Heart right ventricle (tissue), 16 donors: Measurements from ENCODE around the gene ANKDD1A. TPM values are rescaled to one million over a fixed set of nuclear protein-coding genes. Genes with fewer than 3 reads are reported as not detected.

Source experiments
- ATAC-seq, 8 donors: fragments of 200-7000 bp; cut with Tn5 transposase; one replicate each; pipeline ENCODE4 v1.9.1; 2020; ENCODE audit warnings: mild to moderate bottlenecking in 8 of 8, moderate library complexity in 8 of 8, moderate number of reproducible peaks in 1 of 8
- DNase-seq, 2 donors: peaks; one replicate each; pipeline ENCODE4 v3.0.0-alpha.2; 2020
- H3K27ac ChIP-seq, 10 donors: fragments of 200-600 bp; sonication (generic) in 2 of 10; one replicate each; pipeline versions ENCODE4 v1.5.0 to v1.8.0; 2020 to 2022; ENCODE audit warnings: mild to moderate bottlenecking in 3 of 10
- H3K27me3 ChIP-seq, 7 donors: fragments of 200-600 bp; one replicate each; pipeline ENCODE4 v1.8.0; 2021 to 2022; ENCODE audit warnings: mild to moderate bottlenecking in 2 of 7
- H3K36me3 ChIP-seq, 9 donors: fragments of 200-600 bp; sonication (generic) in 1 of 9; one replicate each; pipeline versions ENCODE4 v1.5.0 to v1.8.0; 2020 to 2022; ENCODE audit warnings: mild to moderate bottlenecking in 2 of 9
- H3K4me1 ChIP-seq, 9 donors: fragments of 200-600 bp; sonication (generic) in 1 of 9; one replicate each; pipeline versions ENCODE4 v1.5.0 to v1.8.0; 2020 to 2022; ENCODE audit warnings: mild to moderate bottlenecking in 4 of 9
- H3K4me3 ChIP-seq, 10 donors: fragments of 200-600 bp; sonication (generic) in 2 of 10; one replicate each; pipeline versions ENCODE4 v1.5.0 to v1.8.0; 2020 to 2022; ENCODE audit warnings: mild to moderate bottlenecking in 7 of 10, moderate library complexity in 2 of 10
- H3K9me3 ChIP-seq, 11 donors: fragments of 200-600 bp in 10 of 11; sonication (generic) in 2 of 11; one replicate each; pipeline versions ENCODE4 v1.5.0 to v1.8.0; 2013 to 2022; ENCODE audit warnings: mild to moderate bottlenecking in 2 of 11, control low read depth in 1 of 11, moderate library complexity in 1 of 11
- CTCF ChIP-seq, 9 donors: fragments of 200-600 bp; sonication (generic) in 2 of 9; IDR thresholded peaks; one replicate each; pipeline versions ENCODE4 v1.5.0 to v1.8.0; 2021 to 2022; ENCODE audit warnings: antibody characterized with exemption in 9 of 9, mild to moderate bottlenecking in 5 of 9, moderate library complexity in 1 of 9
- WGBS, 2 donors: extraction: QIAGEN DNeasy Blood & Tissue Kit; methylation state at CpG; one replicate each; pipeline ENCODE4 v1.1.7; 2013; ENCODE audit warnings: inconsistent platforms in 1 of 2; 5-methylcytosine and 5-hydroxymethylcytosine counted together
- intact Hi-C, 10 donors: fragments of 100-400 bp; cut with DNase I; formaldehyde crosslinking; loops; one replicate each; pipeline versions ENCODE4 v1.11.1 to v1.14.2; 2022
- polyA plus RNA-seq, 2 donors: library from polyadenylated mRNA; stranded (reverse); fragments of 200-250 nt; gene quantifications; one replicate each; pipeline ENCODE4 v1.2.3, GENCODE V29; 2013
- total RNA-seq, 10 donors: library from RNA; stranded (reverse); fragmentation: NEBNext Ultra II Directional in 3 of 10; extraction: Animal tissue kit (Norgen Biotek cat#: 25700) in 3 of 10; gene quantifications; one replicate each; pipeline versions ENCODE4 v1.2.1 to v1.2.4, GENCODE V29; 2021 to 2023
- donor health status: Arrhythmogenic right ventricular cardiomyopathy.
- donor health status: ischemic (EF 13 %, LVEDD 7.1; RV severe dilation, severe dysfunction).
- donor health status: healthy with polysubstance abuse.
- donor health status: DM: no; HTN: yes; CAD: no.
- donor health status: DM: no; HTN: no; CAD: no.
- donor health status: ischemic (EF 25% LVEDD 6.9; RV normal size, moderate dysfunction).
- donor health status: ischemic (EF 25% LVEDD 5.7; RV mildly dilated, moderate dysfunction).
- donor health status: healthy.
- donor health status: DM: yes; HTN: yes; CAD: no.
- donor health status: Ischemic cardiomyopathy.
- donor health status: ischemic (EF 35%, LVEDD 5.7; RV mildly dilated, moderate dysfunction).
- donor health status: nonischemic (EF 11% LVEDD 7.7; RV severe dilation, severe dysfunction).
- donor health status: DM: yes; HTN: yes; CAD: no.
- donor health status: PGD.
- donor health status: ischemic (EF 29% LVEDD 5.4; RV normal size, mild dysfunction).
- donor health status: nonischemic (EF 23%, LVEDD 6.1; RV moderate dilation, normal function).

Gene ANKDD1A
- total and polyA plus RNA-seq, 12 donors, result 0.70 to 1.9 (median 1.3) TPM

- Histone ChIP-seq H3K36me3 (no peaks in the 10 kb centered on the region), H3K4me1 (peaks cover 22 to 81% (median 51%) of the 10 kb centered on the region in 9 donors), H3K4me3 (no peak overlapping the region), H3K27me3 (no peaks in the 10 kb centered on the region), H3K9me3 (peaks cover 0 to 21% (median 10%) of the 10 kb centered on the region in 11 donors), H3K27ac (peak overlapping the region in 9 of 10 donors; percentile 26 to 98 (median 87))
- intact Hi-C loops, result loop anchor here in 3 of 10 donors (5.0 kb wide), 2 partner anchors 56 to 61 kb away; partner anchors contain the start of gene PLEKHO2 (in 2 of the 3)
- no peak for TF ChIP-seq CTCF (IDR thresholded peaks at IDR 0.05)
- ATAC-seq (no peak), DNase-seq (no peak)
- 88 to 93% methylated on average over 4 of the region's 4 CpGs for whole genome bisulfite sequencing, 2 donors
Observed at GRCh38 chr15:64898406-64898805, 13.3 kb upstream of the ANKDD1A start.

GRCh38 chr15:64901141-64901540 is 10.6 kb upstream of the ANKDD1A start:
- WGBS, 2 donors, result 96 to 98% methylated on average over 5 of the region's 5 CpGs
- no peak for TF ChIP-seq CTCF (IDR thresholded peaks at IDR 0.05)
- no peak overlapping the region for H3K4me3 ChIP-seq
- no peak overlapping the region for H3K27ac ChIP-seq
- H3K27me3 ChIP-seq, result no peaks in the 10 kb centered on the region
- H3K9me3 ChIP-seq, result peaks cover 0 to 21% (median 10%) of the 10 kb centered on the region in 11 donors
- intact Hi-C loops, result loop anchor here in 1 of 10 donors (10.0 kb wide), 1 partner anchor 56 kb away; the partner anchor contains the start of gene PLEKHO2
- DNase-seq (no peak), ATAC-seq (no peak)
- H3K4me1 ChIP-seq, result peaks cover 10 to 79% (median 29%) of the 10 kb centered on the region in 9 donors
- no peaks in the 10 kb centered on the region for H3K36me3 ChIP-seq

GRCh38 chr15:64901914-64902313 is 9.8 kb upstream of the ANKDD1A start:
- no peak for ATAC-seq
- intact Hi-C loops, result loop anchor here in 1 of 10 donors (10.0 kb wide), 1 partner anchor 57 kb away; the partner anchor contains the start of gene PLEKHO2
- H3K4me1 ChIP-seq, result peaks cover 10 to 71% (median 21%) of the 10 kb centered on the region in 9 donors

GRCh38 chr15:64902863-64903262 is 8.8 kb upstream of the ANKDD1A start:
- no peak overlapping the region for H3K4me3 ChIP-seq
- intact Hi-C loops, result loop anchor here in 1 of 10 donors (10.0 kb wide), 1 partner anchor 58 kb away; the partner anchor contains the start of gene PLEKHO2
- DNase-seq (no peak), ATAC-seq (no peak)
- no peaks in the 10 kb centered on the region for H3K27me3 ChIP-seq
- H3K27ac ChIP-seq, result peak overlapping the region in 1 of 10 donors; percentile 58
- H3K36me3 ChIP-seq, result no peaks in the 10 kb centered on the region
- peaks cover 0 to 21% (median 10%) of the 10 kb centered on the region in 11 donors for H3K9me3 ChIP-seq
- peaks cover 4 to 62% (median 12%) of the 10 kb centered on the region in 9 donors for H3K4me1 ChIP-seq
- WGBS, 2 donors, result 88% methylated on average over 4 of the region's 4 CpGs
- no peak for TF ChIP-seq CTCF (IDR thresholded peaks at IDR 0.05)

More at GRCh38 chr15:64901914-64902313, 9.8 kb upstream of the ANKDD1A start:
- H3K9me3 ChIP-seq, result peaks cover 0 to 21% (median 10%) of the 10 kb centered on the region in 11 donors
- DNase-seq, result no peak
- H3K27ac ChIP-seq, result no peak overlapping the region
- TF ChIP-seq CTCF (IDR thresholded peaks at IDR 0.05), result no peak
- 97 to 99% methylated on average over 2 of the region's 2 CpGs for WGBS, 2 donors
- H3K4me3 ChIP-seq, result no peak overlapping the region
- no peaks in the 10 kb centered on the region for H3K27me3 ChIP-seq
- no peaks in the 10 kb centered on the region for H3K36me3 ChIP-seq
